DMS79 treated with DMSO at 0.1 percent for 48 hours (cell line): ENCODE results near the gene DENND6B.

Experiments used
- DNase-seq: peaks from one replicate; lab custom pipeline; 2025; lab: John Stamatoyannopoulos, UW

DENND6B gene

GRCh38 chr22:50303848-50304527, 22.8 kb downstream of the DENND6B start:
- DNase-seq, result no peak

- no peak for DNase-seq
Measured at GRCh38 chr22:50303515-50303847, 23.3 kb downstream of the DENND6B start.

GRCh38 chr22:50302564-50302963, 24.2 kb downstream of the DENND6B start:
- peak; percentile 5 for DNase-seq

- no peak for DNase-seq
Measured at GRCh38 chr22:50302041-50302541, 24.7 kb downstream of the DENND6B start.

GRCh38 chr22:50301581-50301991, 25.2 kb downstream of the DENND6B start:
- peak; percentile 42 for DNase-seq

GRCh38 chr22:50300620-50301257, 26.1 kb downstream of the DENND6B start:
- DNase-seq, result no peak

GRCh38 chr22:50299785-50300619, 26.8 kb downstream of the DENND6B start:
- DNase-seq, result no peak

- no peak for DNase-seq
Measured at GRCh38 chr22:50298937-50299784, 27.7 kb downstream of the DENND6B start.

GRCh38 chr22:50298266-50298637, 28.6 kb downstream of the DENND6B start:
- DNase-seq, result no peak

GRCh38 chr22:50297510-50298265, 29.1 kb downstream of the DENND6B start:
- DNase-seq, result no peak

- DNase-seq, result no peak
Measured at GRCh38 chr22:50296658-50297490, 29.9 kb downstream of the DENND6B start.

GRCh38 chr22:50294319-50294656, 32.5 kb downstream of the DENND6B start:
- DNase-seq, result no peak

- no peak for DNase-seq
Measured at GRCh38 chr22:50293441-50294318, 33.1 kb downstream of the DENND6B start.

- no peak for DNase-seq
Measured at GRCh38 chr22:50292643-50293440, 34.0 kb downstream of the DENND6B start.

GRCh38 chr22:50289942-50290630, 36.7 kb downstream of the DENND6B start:
- no peak for DNase-seq

- DNase-seq, result no peak
Measured at GRCh38 chr22:50289151-50289941, 37.5 kb downstream of the DENND6B start.

- no peak for DNase-seq
Measured at GRCh38 chr22:50287731-50288130, 39.1 kb downstream of the DENND6B start.
